SK-N-MC (cell line): Measurements from ENCODE around the gene RHOT2.

Experiments
- EZH2 ChIP-seq: fragments of 200-600 bp; sonication (generic); IDR thresholded peaks from one replicate; pipeline ENCODE4 v1.6.1; 2017; ENCODE audit warnings: antibody characterized with exemption
- FOXP2 ChIP-seq: optimal IDR thresholded peaks from 2 replicates; pipeline ENCODE3; 2011; ENCODE audit warnings: mild to moderate bottlenecking, moderate library complexity; ENCODE audit not compliant: insufficient read depth; ENCODE audit errors: extremely low read length, control extremely low read depth
- POLR2AphosphoS5 ChIP-seq: IDR thresholded peaks from 2 replicates; pipeline ENCODE4 v1.6.1; 2012; ENCODE audit warnings: mild to moderate bottlenecking, low read depth, low read length, borderline replicate concordance

DNA sequence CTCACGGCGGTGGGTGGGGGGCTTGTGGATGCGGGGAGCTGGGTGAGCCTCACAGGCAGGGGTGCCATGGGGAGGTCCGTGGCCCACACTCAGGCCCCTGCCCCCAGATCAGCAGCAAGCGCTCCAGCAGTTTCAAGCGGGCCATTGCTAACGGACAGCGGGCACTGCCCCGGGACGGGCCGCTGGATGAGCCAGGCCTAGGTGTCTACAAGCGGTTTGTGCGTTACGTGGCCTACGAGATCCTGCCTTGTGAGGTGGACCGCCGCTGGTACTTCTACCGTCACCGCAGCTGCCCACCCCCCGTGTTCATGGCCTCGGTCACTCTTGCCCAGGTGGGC, 8.6 kb downstream of the RHOT2 start:
- TF ChIP-seq EZH2 (no peak), POLR2AphosphoS5 (no peak), FOXP2 (no peak)
